Epithelial cell of umbilical artery (primary cell): ENCODE data around the gene PET100. TPM values are rescaled to one million over a fixed set of nuclear protein-coding genes. Genes with fewer than 3 reads are reported as not detected.

Experiments
- total RNA-seq: library from RNA; depleted of rRNA; stranded (reverse); fragments of >200 nt; gene quantifications from 2 replicates; pipeline ENCODE4 v1.2.3, GENCODE V29; 2014

The PET100 gene
- total RNA-seq = 7.3 and 41.3 TPM in 2 replicates

GRCh38 chr19:7629347-7630054 is at the start of gene PET100, which contains the start of gene XAB2:
PET100 (plus strand) TSS chr19:7629793; CDS start chr19:7629834, 41 bp downstream.
XAB2 (minus strand) TSS chr19:7629545; CDS start chr19:7629527, 18 bp downstream.

GRCh38 chr19:7595466-7596133 is 34.0 kb upstream of the PET100 start, which contains the start of gene CAMSAP3:
CAMSAP3 (plus strand) TSS chr19:7595863; CDS start chr19:7596003, 140 bp downstream.

GRCh38 chr19:7633698-7634097 is 4.1 kb downstream of the PET100 start, which contains the start of gene PCP2:
PCP2 (minus strand) TSS chr19:7633719; CDS start chr19:7633457, 262 bp downstream.

GRCh38 chr19:7636691-7637373 is 7.2 kb downstream of the PET100 start, which contains the start of gene STXBP2:
STXBP2 (plus strand) TSS chr19:7637110; CDS start chr19:7637150, 40 bp downstream.

GRCh38 chr19:7668842-7669241 is 39.2 kb downstream of the PET100 start, which contains the start of gene RETN:
RETN (plus strand) TSS chr19:7669049; CDS start chr19:7669327, 278 bp downstream.

GRCh38 chr19:7676854-7677253 is 47.3 kb downstream of the PET100 start, which contains the start of gene MCEMP1:
MCEMP1 (plus strand) TSS chr19:7677090; CDS start chr19:7677121, 31 bp downstream.

GRCh38 chr19:7680606-7681339 is 51.2 kb downstream of the PET100 start, which contains the start of gene TRAPPC5:
TRAPPC5 (plus strand) TSS chr19:7680833; CDS start chr19:7682254, 1,421 bp downstream.

Other genes starting within 250 kb of the PET100 start
- 0.91 and 3.2 TPM in 2 replicates for gene PEX11G, start 140.8 kb upstream of the PET100 start, total RNA-seq
- 10.0 and 12.7 TPM in 2 replicates for gene ZNF358, start 113.7 kb upstream of the PET100 start, total RNA-seq
- 1.3 and 3.0 TPM in 2 replicates for gene MCOLN1, start 107.2 kb upstream of the PET100 start, total RNA-seq
- gene PNPLA6, start 94.1 kb upstream of the PET100 start, total RNA-seq = 68.2 and 79.0 TPM in 2 replicates
- gene CAMSAP3, start 33.9 kb upstream of the PET100 start, total RNA-seq = under 0.01 TPM in 1 of 2 replicates, not detected in the other
- 22.4 and 23.7 TPM in 2 replicates for gene XAB2, start 248 bp upstream of the PET100 start, total RNA-seq
- gene PCP2, start 3.9 kb downstream of the PET100 start, total RNA-seq = not detected in 2 replicates
- gene STXBP2, start 7.3 kb downstream of the PET100 start, total RNA-seq = 18.8 and 31.5 TPM in 2 replicates
- gene RETN, start 39.3 kb downstream of the PET100 start, total RNA-seq = not detected in 2 replicates
- gene MCEMP1, start 47.3 kb downstream of the PET100 start, total RNA-seq = not detected in 2 replicates
- gene TRAPPC5, start 51.0 kb downstream of the PET100 start, total RNA-seq = 77.8 and 89.3 TPM in 2 replicates
- not detected in 2 replicates for gene FCER2, start 72.3 kb downstream of the PET100 start, total RNA-seq
- gene CLEC4G, start 102.3 kb downstream of the PET100 start, total RNA-seq = not detected in 2 replicates
- not detected in 2 replicates for gene CD209, start 117.7 kb downstream of the PET100 start, total RNA-seq
- gene CLEC4M, start 133.4 kb downstream of the PET100 start, total RNA-seq = 0.97 TPM in 1 of 2 replicates, not detected in the other
- 8.8 and 11.0 TPM in 2 replicates for gene EVI5L, start 200.4 kb downstream of the PET100 start, total RNA-seq
- not detected in 2 replicates for gene PRR36, start 244.6 kb downstream of the PET100 start, total RNA-seq